Measurements from ENCODE around the gene TIMM10. TPM values are rescaled to one million over a fixed set of nuclear protein-coding genes. Genes with fewer than 3 reads are reported as not detected.

The TIMM10 gene
- total RNA-seq, 1 donor from 2014 or later = 86.9 TPM

DNA sequence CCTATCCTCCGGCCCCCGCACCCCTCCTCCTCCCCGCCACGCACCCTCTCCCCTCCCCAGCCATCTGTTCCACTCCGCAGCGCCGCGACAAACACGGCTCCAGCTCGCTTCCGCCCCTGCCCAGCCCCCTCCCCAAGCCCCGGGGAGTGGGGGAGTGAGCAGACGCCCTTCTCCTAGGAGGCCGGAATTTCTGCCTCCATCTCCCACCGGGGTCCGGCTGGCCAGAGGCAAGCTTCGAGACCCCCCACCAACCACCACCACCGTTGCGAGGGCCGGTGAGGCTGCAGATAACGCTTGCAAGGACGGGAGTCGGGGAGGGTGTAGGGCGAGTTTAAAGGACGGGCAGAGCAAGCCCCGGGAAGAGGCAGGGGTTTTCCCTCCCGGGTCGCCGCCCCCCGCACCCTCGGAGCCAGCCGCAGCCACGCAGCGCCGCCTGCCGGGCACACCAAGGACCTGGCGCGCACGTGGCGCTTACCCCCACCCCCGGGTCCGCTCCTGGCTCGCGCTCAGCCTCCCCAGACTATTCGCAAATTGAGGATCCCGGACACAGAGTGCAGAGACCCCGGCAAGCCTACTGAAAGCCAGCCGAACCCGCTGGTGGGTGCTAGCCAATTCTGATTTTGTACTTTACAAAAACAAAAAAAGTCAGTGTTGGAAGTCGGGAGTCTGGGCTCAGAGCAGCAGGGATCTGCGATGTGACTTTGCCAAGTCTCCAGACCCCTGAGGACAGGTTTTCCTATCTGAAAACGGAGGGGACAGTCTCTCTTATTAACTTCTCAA lies 47.6 kb downstream of the TIMM10 start:
- Histone ChIP-seq H3K27me3 (ENCODE audit: control insufficient read depth, insufficient read depth, low read length) (peaks cover 19% of the 10 kb centered on the region), H3K4me3 (ENCODE audit: low read depth, low read length) (peak overlapping the region; percentile 18), H3K36me3 (ENCODE audit: control insufficient read depth, insufficient read depth, low read length) (no peaks in the 10 kb centered on the region)
- FAIRE-seq (no peak), DNase-seq (ENCODE audit: low read depth) (no peak)
- TF ChIP-seq, protein P1, sequence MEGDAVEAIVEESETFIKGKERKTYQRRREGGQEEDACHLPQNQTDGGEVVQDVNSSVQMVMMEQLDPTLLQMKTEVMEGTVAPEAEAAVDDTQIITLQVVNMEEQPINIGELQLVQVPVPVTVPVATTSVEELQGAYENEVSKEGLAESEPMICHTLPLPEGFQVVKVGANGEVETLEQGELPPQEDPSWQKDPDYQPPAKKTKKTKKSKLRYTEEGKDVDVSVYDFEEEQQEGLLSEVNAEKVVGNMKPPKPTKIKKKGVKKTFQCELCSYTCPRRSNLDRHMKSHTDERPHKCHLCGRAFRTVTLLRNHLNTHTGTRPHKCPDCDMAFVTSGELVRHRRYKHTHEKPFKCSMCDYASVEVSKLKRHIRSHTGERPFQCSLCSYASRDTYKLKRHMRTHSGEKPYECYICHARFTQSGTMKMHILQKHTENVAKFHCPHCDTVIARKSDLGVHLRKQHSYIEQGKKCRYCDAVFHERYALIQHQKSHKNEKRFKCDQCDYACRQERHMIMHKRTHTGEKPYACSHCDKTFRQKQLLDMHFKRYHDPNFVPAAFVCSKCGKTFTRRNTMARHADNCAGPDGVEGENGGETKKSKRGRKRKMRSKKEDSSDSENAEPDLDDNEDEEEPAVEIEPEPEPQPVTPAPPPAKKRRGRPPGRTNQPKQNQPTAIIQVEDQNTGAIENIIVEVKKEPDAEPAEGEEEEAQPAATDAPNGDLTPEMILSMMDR (IDR thresholded peaks at IDR 0.05; ENCODE audit: insufficient read depth, low read length, severe bottlenecking) = peak; percentile 84

DNA sequence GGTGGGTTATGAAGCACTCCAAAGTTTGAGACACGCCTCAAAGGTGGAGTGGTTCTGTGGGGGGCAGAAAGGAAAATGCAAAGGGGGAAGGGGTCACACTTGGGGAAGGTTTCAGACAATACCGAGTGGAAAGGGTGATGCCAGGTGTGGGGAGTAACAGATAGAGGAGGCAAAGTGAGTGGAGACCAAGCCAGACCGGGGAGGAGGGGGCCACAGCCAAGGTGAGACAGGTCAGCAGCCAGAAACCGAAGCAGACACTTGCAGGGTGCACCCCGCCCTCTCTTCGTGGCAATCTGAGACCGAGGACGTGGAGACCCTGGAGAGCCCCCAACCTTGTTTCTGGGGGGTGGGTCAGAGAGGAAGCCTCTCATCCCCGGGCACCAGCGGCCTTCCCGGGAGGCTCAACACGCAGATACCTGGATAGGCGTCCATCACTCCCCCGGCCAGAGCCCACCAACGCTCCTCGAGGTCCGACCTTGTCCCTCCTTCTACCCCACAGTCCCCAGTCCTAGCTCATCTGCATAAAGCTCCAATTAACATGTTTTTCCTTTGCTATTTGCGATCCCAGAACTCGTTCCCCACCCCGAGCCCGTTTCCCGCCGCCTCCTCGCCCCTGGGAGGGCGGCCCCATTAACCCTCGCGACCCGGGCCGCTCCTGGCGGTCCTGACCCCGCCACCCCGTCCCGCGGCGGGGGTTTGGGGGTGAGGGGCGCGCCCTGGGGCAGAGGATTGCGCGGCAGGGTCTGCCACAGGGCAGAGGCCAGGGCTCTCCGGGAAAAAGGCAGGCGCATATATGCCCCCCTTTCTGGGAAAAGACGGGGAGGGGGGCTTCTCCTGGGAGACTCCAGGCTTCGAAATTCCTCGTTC lies 48.4 kb downstream of the TIMM10 start:
- TF ChIP-seq, protein P1 (IDR thresholded peaks at IDR 0.05; ENCODE audit: insufficient read depth, low read length, severe bottlenecking) = no peak
- peaks cover 19% of the 10 kb centered on the region for H3K27me3 ChIP-seq (ENCODE audit: control insufficient read depth, insufficient read depth, low read length)
- H3K36me3 ChIP-seq (ENCODE audit: control insufficient read depth, insufficient read depth, low read length) = no peaks in the 10 kb centered on the region
- no peak for FAIRE-seq
- no peak overlapping the region for H3K4me3 ChIP-seq (ENCODE audit: low read depth, low read length)
- DNase-seq (ENCODE audit: low read depth) = no peak

DNA sequence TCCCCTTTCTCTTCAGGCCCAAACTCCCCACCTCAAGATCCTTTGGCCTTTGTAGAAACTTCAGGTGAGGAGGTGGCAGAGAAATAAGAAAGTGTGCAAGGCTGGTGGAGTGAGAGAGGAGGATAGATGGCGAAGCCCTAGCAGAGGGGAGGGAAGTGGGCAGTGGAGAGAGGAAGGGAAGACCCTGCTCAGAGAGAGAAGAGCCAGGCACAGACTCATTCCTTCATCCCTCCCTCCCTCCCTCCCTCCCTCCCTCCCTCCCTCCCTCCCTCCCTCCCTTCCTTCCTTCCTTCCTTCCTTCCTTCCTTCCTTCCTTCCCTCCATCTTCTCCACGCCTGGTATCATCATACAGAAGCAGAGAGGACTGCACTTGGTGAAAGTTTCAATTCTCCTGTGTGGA lies 49.2 kb downstream of the TIMM10 start:
- Histone ChIP-seq H3K36me3 (ENCODE audit: control insufficient read depth, insufficient read depth, low read length) (no peaks in the 10 kb centered on the region), H3K27me3 (ENCODE audit: control insufficient read depth, insufficient read depth, low read length) (peaks cover 19% of the 10 kb centered on the region), H3K4me3 (ENCODE audit: low read depth, low read length) (no peak overlapping the region)
- TF ChIP-seq, protein P1 (IDR thresholded peaks at IDR 0.05; ENCODE audit: insufficient read depth, low read length, severe bottlenecking) = no peak
- no peak for DNase-seq (ENCODE audit: low read depth)
- no peak for FAIRE-seq

DNA sequence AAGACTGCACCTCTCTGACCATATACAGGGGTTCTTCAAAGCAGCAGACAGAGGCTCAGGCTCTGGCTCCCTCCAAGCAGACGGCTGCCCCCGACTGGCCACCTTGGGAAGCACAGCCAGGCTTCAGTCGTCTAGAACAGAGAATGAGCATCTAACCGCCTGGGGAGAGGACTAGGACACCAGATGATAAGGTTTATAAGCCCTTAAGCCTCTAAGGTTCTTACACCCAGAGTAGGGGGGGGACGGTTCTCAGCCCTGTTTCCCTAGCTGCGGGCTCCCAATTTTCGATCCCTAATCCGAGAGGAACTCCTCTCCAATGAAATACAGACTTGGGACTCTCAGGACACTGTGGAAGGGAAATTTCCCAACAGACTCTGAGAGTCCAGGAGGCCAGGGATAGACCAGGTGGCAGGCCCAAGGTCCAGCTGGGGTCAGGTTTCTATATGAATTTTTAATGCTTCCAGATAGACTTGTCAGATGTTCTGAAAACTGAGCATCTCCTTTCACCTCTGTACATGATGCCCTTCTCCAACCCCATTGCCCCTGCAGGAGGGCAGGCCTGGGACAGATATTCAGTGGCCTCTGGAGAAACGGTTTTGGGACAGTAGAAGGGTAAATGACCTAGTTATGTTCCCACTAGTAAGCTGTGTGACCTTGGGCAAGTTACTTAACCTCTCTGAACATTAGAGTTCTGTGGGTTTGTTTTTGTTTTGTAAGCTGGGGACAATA lies 50.0 kb downstream of the TIMM10 start:
- FAIRE-seq = peak; percentile 40
- peak; percentile 38 for DNase-seq (ENCODE audit: low read depth)
- H3K4me3 ChIP-seq (ENCODE audit: low read depth, low read length) = no peak overlapping the region
- TF ChIP-seq, protein P1 (IDR thresholded peaks at IDR 0.05; ENCODE audit: insufficient read depth, low read length, severe bottlenecking) = peak; percentile 83
- H3K27me3 ChIP-seq (ENCODE audit: control insufficient read depth, insufficient read depth, low read length) = peaks cover 20% of the 10 kb centered on the region
- no peaks in the 10 kb centered on the region for H3K36me3 ChIP-seq (ENCODE audit: control insufficient read depth, insufficient read depth, low read length)

DNA sequence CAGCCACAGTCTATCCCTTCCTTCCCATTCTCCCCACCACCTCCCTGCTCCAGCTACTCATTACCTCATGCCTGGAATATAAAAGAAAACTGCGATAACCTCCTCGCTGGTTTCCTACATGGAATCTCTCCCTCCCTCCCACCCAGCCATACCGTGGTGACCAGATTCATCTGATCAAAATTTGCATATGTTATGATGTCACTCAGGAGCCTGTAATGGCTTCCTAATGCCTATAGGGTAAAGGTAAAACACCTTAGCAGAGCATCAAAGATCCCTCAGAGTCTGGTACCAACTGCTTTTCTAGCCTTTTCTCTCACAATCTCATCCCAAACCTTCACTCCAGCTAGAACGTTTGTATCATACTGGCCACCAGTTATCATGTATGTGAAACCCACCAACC lies 50.6 kb downstream of the TIMM10 start:
- Histone ChIP-seq H3K36me3 (ENCODE audit: control insufficient read depth, insufficient read depth, low read length) (no peaks in the 10 kb centered on the region), H3K4me3 (ENCODE audit: low read depth, low read length) (no peak overlapping the region), H3K27me3 (ENCODE audit: control insufficient read depth, insufficient read depth, low read length) (peaks cover 21% of the 10 kb centered on the region)
- FAIRE-seq (no peak), DNase-seq (ENCODE audit: low read depth) (no peak)
- TF ChIP-seq, protein P1 (IDR thresholded peaks at IDR 0.05; ENCODE audit: insufficient read depth, low read length, severe bottlenecking) = no peak
